Tibial nerve (tissue), 4 donors: Measurements from ENCODE around the gene BACE2. TPM values are rescaled to one million over a fixed set of nuclear protein-coding genes. Genes with fewer than 3 reads are reported as not detected.
A peak's percentile ranks its signal among the peaks of the same experiment; 100 is the strongest.

ENCODE experiments used
- DNase-seq, 2 donors: peaks; one replicate each; pipeline ENCODE4 v3.0.0-alpha.2; 2019; ENCODE audit warnings: low spot score in 2 of 2
- H3K27ac ChIP-seq, 4 donors: fragments of 200-600 bp; sonication (generic) in 3 of 4; one replicate each; pipeline ENCODE4 v1.5.1; 2017 to 2019; ENCODE audit warnings: mild to moderate bottlenecking in 1 of 4
- H3K27me3 ChIP-seq, 2 donors: fragments of 200-600 bp; sonication (generic) in 1 of 2; one replicate each; pipeline versions ENCODE4 v1.5.1 to v1.6.0; 2017 to 2019
- H3K36me3 ChIP-seq, 3 donors: fragments of 200-600 bp; sonication (generic); one replicate each; pipeline ENCODE4 v1.5.1; 2018 to 2019
- H3K4me1 ChIP-seq, 4 donors: fragments of 200-600 bp; sonication (generic) in 3 of 4; one replicate each; pipeline ENCODE4 v1.5.1; 2017 to 2019
- H3K4me3 ChIP-seq, 4 donors: fragments of 200-600 bp; sonication (generic) in 3 of 4; one replicate each; pipeline ENCODE4 v1.5.1; 2017 to 2019; ENCODE audit warnings: mild to moderate bottlenecking in 1 of 4, moderate library complexity in 1 of 4
- H3K9me3 ChIP-seq, 4 donors: fragments of 200-600 bp; sonication (generic) in 3 of 4; one replicate each; pipeline ENCODE4 v1.5.1; 2017 to 2019
- EP300 ChIP-seq, 2 donors: sonication (generic); formaldehyde crosslinking; IDR thresholded peaks; one replicate each; pipeline ENCODE4 v1.6.1; 2017; ENCODE audit warnings: antibody characterized with exemption in 2 of 2, mild to moderate bottlenecking in 1 of 2
- POLR2A ChIP-seq, 2 donors: fragments of 450-650 bp; IDR thresholded peaks; one replicate each; pipeline ENCODE4 v1.6.1; 2017; ENCODE audit warnings: antibody characterized with exemption in 2 of 2, mild to moderate bottlenecking in 2 of 2, moderate library complexity in 2 of 2
- WGBS, 2 donors: methylation state at CpG; one replicate each; pipeline ENCODE4 v1.1.5; 2018; 5-methylcytosine and 5-hydroxymethylcytosine counted together
- total RNA-seq, 4 donors: library from RNA; depleted of rRNA; stranded (reverse); fragments of >200 nt; gene quantifications; one replicate each; pipeline ENCODE4 v1.1.0, GENCODE V29; 2016
- TF ChIP-seq, protein P1 (sequence below), 5 experiments: fragments of 200-600 bp in 3 of 5; fragments of 450-650 bp in 2 of 5; sonication (generic) in 3 of 5; IDR thresholded peaks; one replicate each; pipeline ENCODE4 v1.5.1; 2016 to 2019; ENCODE audit warnings: antibody characterized with exemption in 5 of 5, mild to moderate bottlenecking in 3 of 5, moderate library complexity in 2 of 5

Gene BACE2
- total RNA-seq, 4 donors from 2014 or later: 69.5 to 96.9 (median 79.2) TPM

DNA sequence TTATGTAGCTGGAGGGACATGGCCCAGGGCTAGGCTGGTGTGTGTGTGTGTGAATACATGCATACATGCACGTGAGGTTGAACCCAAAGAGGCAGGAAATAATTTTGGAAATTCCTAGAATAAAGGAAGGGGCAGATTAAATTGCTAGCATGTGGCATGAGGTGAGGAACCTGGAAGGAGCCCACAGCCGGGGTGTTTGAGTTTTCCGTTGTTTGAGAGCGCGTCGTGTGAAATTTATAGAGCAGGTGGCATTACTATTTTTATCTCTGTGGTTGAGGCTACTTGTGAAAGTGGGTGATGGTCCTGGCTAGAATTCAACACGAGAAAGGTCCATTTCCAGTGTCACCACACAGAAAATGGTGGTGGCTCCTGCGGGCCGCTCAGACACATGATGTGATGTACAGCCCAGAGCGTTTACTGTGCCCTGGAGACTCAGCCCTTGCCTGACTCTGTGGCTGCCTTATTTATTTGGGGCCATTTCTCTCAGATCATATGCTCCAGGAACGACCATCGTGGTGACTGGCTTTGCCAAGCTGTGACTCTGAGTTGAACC lies 48.0 kb downstream of the BACE2 start:
- no peaks in the 10 kb centered on the region for H3K27me3 ChIP-seq
- H3K27ac ChIP-seq: peak overlapping the region in 2 of 4 donors; percentile 20 to 83
- DNase-seq: no peak
- H3K36me3 ChIP-seq: peaks cover 0 to 13% (median 0%) of the 10 kb centered on the region in 3 donors
- TF ChIP-seq EP300 (IDR thresholded peaks at IDR 0.05): no peak
- TF ChIP-seq, protein P1, sequence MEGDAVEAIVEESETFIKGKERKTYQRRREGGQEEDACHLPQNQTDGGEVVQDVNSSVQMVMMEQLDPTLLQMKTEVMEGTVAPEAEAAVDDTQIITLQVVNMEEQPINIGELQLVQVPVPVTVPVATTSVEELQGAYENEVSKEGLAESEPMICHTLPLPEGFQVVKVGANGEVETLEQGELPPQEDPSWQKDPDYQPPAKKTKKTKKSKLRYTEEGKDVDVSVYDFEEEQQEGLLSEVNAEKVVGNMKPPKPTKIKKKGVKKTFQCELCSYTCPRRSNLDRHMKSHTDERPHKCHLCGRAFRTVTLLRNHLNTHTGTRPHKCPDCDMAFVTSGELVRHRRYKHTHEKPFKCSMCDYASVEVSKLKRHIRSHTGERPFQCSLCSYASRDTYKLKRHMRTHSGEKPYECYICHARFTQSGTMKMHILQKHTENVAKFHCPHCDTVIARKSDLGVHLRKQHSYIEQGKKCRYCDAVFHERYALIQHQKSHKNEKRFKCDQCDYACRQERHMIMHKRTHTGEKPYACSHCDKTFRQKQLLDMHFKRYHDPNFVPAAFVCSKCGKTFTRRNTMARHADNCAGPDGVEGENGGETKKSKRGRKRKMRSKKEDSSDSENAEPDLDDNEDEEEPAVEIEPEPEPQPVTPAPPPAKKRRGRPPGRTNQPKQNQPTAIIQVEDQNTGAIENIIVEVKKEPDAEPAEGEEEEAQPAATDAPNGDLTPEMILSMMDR (IDR thresholded peaks at IDR 0.05): no peak
- TF ChIP-seq POLR2A (IDR thresholded peaks at IDR 0.05): no peak
- peaks cover 0 to 17% (median 2%) of the 10 kb centered on the region in 4 donors for H3K4me1 ChIP-seq
- H3K4me3 ChIP-seq: no peak overlapping the region
- H3K9me3 ChIP-seq: no peaks in the 10 kb centered on the region
- 83 to 90% methylated on average over 10 to 12 of the region's 12 CpGs for WGBS, 2 donors

DNA sequence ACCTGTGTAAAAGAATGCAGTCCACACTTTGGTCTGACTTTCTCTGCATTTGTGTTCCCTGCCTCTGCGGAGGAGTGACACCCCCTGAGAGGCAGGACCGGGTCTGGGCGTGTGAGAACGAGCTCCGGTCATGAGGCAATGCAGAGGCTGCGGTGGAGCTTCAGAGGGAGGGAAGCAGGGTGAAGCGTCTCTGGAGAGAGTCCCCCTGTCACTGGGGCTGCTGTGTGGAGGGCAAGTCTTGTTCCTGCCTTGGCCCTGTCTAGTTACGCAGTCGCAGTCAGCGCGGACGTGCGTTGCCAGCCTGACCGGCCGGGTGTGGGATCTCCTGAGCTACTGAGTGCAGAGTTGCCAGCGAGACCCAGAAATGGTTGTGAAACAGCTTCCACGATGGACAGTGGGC lies 48.5 kb downstream of the BACE2 start:
- Histone ChIP-seq H3K4me1 (peaks cover 0 to 17% (median 2%) of the 10 kb centered on the region in 4 donors), H3K4me3 (no peak overlapping the region), H3K27ac (peak overlapping the region in 2 of 4 donors; percentile 20 to 83), H3K36me3 (peaks cover 0 to 9% (median 0%) of the 10 kb centered on the region in 3 donors), H3K27me3 (no peaks in the 10 kb centered on the region), H3K9me3 (no peaks in the 10 kb centered on the region)
- DNase-seq: no peak
- WGBS, 2 donors: 87 to 90% methylated on average over 17 of the region's 17 CpGs
- TF ChIP-seq, protein P1 (IDR thresholded peaks at IDR 0.05): no peak
- no peak for TF ChIP-seq POLR2A (IDR thresholded peaks at IDR 0.05)
- no peak for TF ChIP-seq EP300 (IDR thresholded peaks at IDR 0.05)

DNA sequence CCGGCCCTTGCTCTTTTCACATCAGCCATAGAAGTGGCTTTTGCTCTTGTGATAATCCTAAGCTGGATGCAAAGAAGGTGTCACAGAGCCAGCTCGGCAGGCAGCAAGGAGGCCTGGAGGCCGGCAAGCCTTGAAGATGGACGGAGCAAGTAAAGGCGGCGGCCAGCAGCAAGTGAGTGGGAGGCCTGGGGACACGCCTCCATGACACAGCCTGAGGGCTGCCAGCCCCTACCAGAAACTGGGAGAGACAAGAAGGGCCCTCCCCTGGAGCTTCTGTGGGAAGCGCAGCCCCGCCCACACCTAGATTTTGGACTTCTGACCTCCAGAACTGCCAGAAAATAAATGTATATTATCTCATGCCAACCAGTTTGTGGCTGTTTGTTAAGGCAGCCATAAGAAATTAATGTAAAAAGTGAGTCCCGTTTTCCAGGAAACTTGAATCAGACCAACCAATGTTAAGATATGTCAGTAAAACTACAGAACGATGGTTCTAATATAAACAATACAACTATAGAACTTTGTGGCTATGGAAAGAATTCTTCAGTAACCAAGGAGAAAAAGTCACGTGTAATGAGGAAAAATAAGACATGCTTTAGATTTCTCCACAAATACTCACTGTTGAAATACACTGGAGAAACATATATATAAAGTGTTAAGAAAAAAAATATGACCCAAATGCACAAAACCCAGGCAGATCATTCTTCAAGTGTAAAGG lies 49.9 kb downstream of the BACE2 start:
- Histone ChIP-seq H3K27me3 (no peaks in the 10 kb centered on the region), H3K9me3 (no peaks in the 10 kb centered on the region), H3K36me3 (peaks cover 0 to 4% (median 0%) of the 10 kb centered on the region in 3 donors), H3K4me1 (peaks cover 0 to 17% (median 2%) of the 10 kb centered on the region in 4 donors), H3K27ac (peak overlapping the region; percentile 41 to 83 (median 60)), H3K4me3 (peak overlapping the region in 1 of 4 donors; percentile 12)
- DNase-seq: no peak
- TF ChIP-seq EP300 (IDR thresholded peaks at IDR 0.05): peak in 1 of 2 donors; percentile 5
- TF ChIP-seq POLR2A (IDR thresholded peaks at IDR 0.05): no peak
- TF ChIP-seq, protein P1 (IDR thresholded peaks at IDR 0.05): no peak
- WGBS, 2 donors: 30 to 46% methylated on average over 12 of the region's 12 CpGs

DNA sequence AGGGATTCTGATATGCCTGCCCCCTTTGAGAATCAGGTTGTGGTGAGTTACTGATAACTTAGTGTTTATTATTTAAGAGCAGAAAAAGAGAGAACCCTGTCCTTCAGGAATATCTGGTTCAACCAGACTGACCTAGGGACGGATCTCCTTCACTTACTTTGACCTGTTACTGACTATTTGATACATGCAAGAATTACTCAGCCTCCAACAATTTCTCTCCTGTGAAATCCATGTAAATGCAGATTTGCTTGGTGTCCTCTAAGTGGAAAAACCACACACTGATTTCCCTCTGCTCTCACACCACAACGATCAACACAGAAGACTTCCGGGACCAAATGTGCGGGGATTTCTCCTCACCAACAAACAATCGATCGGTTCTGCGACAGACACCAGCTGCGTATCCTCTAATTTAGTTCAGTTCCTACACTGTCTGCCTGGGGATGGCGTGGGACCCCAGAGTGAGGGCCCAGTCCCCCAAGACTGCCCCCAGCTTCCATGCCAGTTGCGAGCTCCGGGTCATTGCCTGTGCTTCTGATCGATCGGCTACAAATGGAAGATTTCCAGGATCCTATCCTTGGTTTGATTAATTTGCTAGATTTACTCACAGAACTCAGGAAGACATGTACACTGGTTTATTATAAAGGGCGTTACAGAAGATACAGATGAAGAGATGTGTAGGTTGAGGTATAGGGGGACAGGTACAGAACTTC lies 51.7 kb downstream of the BACE2 start:
- TF ChIP-seq, protein P1 (IDR thresholded peaks at IDR 0.05): no peak
- TF ChIP-seq POLR2A (IDR thresholded peaks at IDR 0.05): no peak
- TF ChIP-seq EP300 (IDR thresholded peaks at IDR 0.05): no peak
- H3K27ac ChIP-seq: peak overlapping the region in 1 of 4 donors; percentile 36
- 93 to 96% methylated on average over 14 of the region's 14 CpGs for WGBS, 2 donors
- H3K27me3 ChIP-seq: no peaks in the 10 kb centered on the region
- H3K4me1 ChIP-seq: peaks cover 0 to 17% (median 2%) of the 10 kb centered on the region in 4 donors
- no peak overlapping the region for H3K4me3 ChIP-seq
- peaks cover 0 to 4% (median 0%) of the 10 kb centered on the region in 3 donors for H3K36me3 ChIP-seq
- DNase-seq: no peak
- no peaks in the 10 kb centered on the region for H3K9me3 ChIP-seq
